Neural crest cell (in vitro differentiated cells): Measurements from ENCODE around the gene UNC5B. TPM values are rescaled to one million over a fixed set of nuclear protein-coding genes. Genes with fewer than 3 reads are reported as not detected.
A peak's percentile ranks its signal among the peaks of the same experiment; 100 is the strongest.

Experiments used
- DNase-seq: peaks from one replicate; pipeline ENCODE4 v3.0.0; 2021; ENCODE audit warnings: low read depth, mixed read lengths, low spot score
- H3K27ac Mint-ChIP-seq: one replicate; pipeline ENCODE4 v1.8.0; 2021; ENCODE audit warnings: mild to moderate bottlenecking, mixed read lengths; ENCODE audit not compliant: unreplicated experiment
- H3K27me3 Mint-ChIP-seq: 2 replicates; pipeline ENCODE4 v1.8.0; 2021; ENCODE audit warnings: low read depth, mild to moderate bottlenecking, mixed read lengths
- H3K36me3 Mint-ChIP-seq: 2 replicates; pipeline ENCODE4 v1.8.0; 2021; ENCODE audit warnings: low read depth, mild to moderate bottlenecking, mixed read lengths
- H3K4me1 Mint-ChIP-seq: 2 replicates; pipeline ENCODE4 v1.8.0; 2021; ENCODE audit warnings: mixed read lengths
- H3K4me3 Mint-ChIP-seq: one replicate; pipeline ENCODE4 v1.8.0; 2021; ENCODE audit warnings: mild to moderate bottlenecking, mixed read lengths
- H3K9me3 Mint-ChIP-seq: 2 replicates; pipeline ENCODE4 v1.8.0; 2021; ENCODE audit warnings: mixed read lengths
- total RNA-seq: library from RNA; stranded (reverse); gene quantifications from 2 replicates; pipeline ENCODE4 v1.2.1, GENCODE V29; 2021
- TF ChIP-seq, protein P1 (sequence below): fragments of 200-600 bp; sonication (generic); conservative IDR thresholded peaks from 2 replicates; pipeline ENCODE4 v1.5.0; 2021; ENCODE audit warnings: antibody characterized with exemption, mild to moderate bottlenecking

The UNC5B gene
- total RNA-seq, 1 donor from 2014 or later = 1.3 TPM

DNA sequence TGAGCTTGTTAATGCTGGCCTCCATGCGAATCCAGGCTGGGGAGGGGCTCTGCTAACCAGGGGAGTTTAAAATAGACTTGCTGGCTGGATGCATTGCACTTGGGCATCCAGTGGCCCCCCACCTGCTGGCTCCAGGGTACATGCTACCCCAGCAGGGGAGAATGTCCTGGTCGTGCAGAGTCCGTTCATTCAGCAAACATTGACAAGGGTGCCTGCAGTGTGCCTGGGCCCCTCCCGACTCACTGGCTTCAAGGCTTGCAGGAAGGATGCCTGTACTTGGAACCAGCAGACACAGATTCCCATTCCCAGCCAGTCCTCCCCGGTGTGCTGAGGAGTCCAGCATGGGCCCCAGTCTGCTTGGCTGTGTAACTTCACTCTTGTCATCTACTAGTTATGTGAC, 108.2 kb downstream of the UNC5B start:
- peak overlapping the region; percentile 97 for H3K4me3 Mint-ChIP-seq
- no peak overlapping the region for H3K27ac Mint-ChIP-seq
- DNase-seq = no peak
- no peaks in the 10 kb centered on the region for H3K9me3 Mint-ChIP-seq
- peaks cover 2% of the 10 kb centered on the region for H3K36me3 Mint-ChIP-seq
- peaks cover 3% of the 10 kb centered on the region for H3K27me3 Mint-ChIP-seq
- TF ChIP-seq, protein P1, sequence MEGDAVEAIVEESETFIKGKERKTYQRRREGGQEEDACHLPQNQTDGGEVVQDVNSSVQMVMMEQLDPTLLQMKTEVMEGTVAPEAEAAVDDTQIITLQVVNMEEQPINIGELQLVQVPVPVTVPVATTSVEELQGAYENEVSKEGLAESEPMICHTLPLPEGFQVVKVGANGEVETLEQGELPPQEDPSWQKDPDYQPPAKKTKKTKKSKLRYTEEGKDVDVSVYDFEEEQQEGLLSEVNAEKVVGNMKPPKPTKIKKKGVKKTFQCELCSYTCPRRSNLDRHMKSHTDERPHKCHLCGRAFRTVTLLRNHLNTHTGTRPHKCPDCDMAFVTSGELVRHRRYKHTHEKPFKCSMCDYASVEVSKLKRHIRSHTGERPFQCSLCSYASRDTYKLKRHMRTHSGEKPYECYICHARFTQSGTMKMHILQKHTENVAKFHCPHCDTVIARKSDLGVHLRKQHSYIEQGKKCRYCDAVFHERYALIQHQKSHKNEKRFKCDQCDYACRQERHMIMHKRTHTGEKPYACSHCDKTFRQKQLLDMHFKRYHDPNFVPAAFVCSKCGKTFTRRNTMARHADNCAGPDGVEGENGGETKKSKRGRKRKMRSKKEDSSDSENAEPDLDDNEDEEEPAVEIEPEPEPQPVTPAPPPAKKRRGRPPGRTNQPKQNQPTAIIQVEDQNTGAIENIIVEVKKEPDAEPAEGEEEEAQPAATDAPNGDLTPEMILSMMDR = no peak
- H3K4me1 Mint-ChIP-seq = peaks cover 20% of the 10 kb centered on the region

GRCh38 chr10:71321386-71321785, 109.0 kb downstream of the UNC5B start:
- H3K27ac Mint-ChIP-seq = no peak overlapping the region

DNA sequence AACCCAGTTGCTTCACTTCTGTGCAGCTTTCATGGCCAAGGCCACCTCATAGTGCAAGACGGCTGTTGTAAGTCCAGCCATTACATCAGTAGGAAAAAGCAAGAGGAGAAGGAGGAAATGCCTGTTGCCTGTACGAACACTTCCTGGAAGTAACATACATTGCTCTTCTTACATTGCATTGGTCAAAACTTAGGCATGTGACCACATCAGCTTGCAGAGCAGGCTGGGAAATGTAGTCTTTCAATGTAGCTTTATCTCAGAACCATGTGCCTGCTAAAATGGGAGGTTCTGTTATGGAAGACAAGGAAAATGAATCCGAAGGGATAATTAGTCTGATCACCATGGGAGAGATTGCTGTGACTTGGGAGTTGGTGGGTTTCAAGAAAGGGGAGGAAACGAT, 111.0 kb downstream of the UNC5B start:
- peak overlapping the region; percentile 17 for H3K4me3 Mint-ChIP-seq
- TF ChIP-seq, protein P1 = no peak
- H3K4me1 Mint-ChIP-seq = peaks cover 8% of the 10 kb centered on the region
- no peaks in the 10 kb centered on the region for H3K27me3 Mint-ChIP-seq
- H3K27ac Mint-ChIP-seq = peak overlapping the region; percentile 8
- no peaks in the 10 kb centered on the region for H3K9me3 Mint-ChIP-seq
- peaks cover 2% of the 10 kb centered on the region for H3K36me3 Mint-ChIP-seq
- no peak for DNase-seq

More at GRCh38 chr10:71321386-71321785, 109.0 kb downstream of the UNC5B start:
- Mint-ChIP-seq H3K4me1 (peaks cover 20% of the 10 kb centered on the region), H3K4me3 (no peak overlapping the region), H3K9me3 (no peaks in the 10 kb centered on the region), H3K36me3 (peaks cover 2% of the 10 kb centered on the region), H3K27me3 (peaks cover 3% of the 10 kb centered on the region)
- no peak for DNase-seq
- TF ChIP-seq, protein P1 = no peak

DNA sequence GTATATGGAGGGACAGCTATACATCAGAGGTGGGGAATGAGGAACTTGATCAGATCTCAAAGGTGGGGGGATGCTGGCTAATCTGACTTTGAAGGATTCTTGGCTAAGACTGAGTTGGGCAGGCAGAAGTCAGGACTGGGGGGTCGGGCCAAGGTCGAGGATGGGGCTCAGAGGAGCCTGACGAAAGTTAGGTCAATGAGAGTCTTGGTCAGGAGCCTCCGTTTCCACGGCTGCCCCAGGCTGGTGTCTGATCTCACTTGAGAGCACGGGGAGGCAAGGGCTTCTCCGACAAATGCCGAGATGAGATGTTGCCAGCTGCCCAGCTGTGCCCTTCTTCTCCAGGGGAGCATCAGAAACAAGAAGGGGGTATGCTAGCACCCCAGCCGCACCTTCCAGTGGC, 112.4 kb downstream of the UNC5B start:
- no peak overlapping the region for H3K4me3 Mint-ChIP-seq
- peak overlapping the region; percentile 35 for H3K27ac Mint-ChIP-seq
- DNase-seq = no peak
- TF ChIP-seq, protein P1 = no peak
- no peaks in the 10 kb centered on the region for H3K27me3 Mint-ChIP-seq
- H3K9me3 Mint-ChIP-seq = no peaks in the 10 kb centered on the region
- H3K4me1 Mint-ChIP-seq = peaks cover 3% of the 10 kb centered on the region
- H3K36me3 Mint-ChIP-seq = peaks cover 2% of the 10 kb centered on the region

DNA sequence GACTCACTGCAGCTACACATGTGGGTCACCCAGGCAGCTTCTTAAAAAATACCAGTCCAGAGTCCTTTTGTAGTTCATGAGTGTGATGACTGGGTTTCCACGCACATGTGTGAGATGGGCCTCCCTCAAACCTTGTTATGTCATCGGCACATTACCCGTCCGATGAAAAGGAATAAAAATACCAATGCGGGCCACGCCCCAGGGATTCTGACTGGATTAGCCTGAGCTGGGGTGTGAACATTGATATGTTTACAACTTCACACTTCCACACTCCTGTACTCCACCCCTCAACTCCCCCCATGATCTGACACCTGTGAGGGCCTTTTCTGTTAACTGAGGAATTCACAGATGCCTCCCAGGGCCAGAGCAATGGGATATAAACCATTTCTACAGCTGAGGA, 112.9 kb downstream of the UNC5B start:
- no peaks in the 10 kb centered on the region for H3K4me1 Mint-ChIP-seq
- H3K27me3 Mint-ChIP-seq = no peaks in the 10 kb centered on the region
- no peak overlapping the region for H3K4me3 Mint-ChIP-seq
- TF ChIP-seq, protein P1 = no peak
- H3K9me3 Mint-ChIP-seq = no peaks in the 10 kb centered on the region
- H3K36me3 Mint-ChIP-seq = peaks cover 2% of the 10 kb centered on the region
- H3K27ac Mint-ChIP-seq = no peak overlapping the region
- DNase-seq = no peak

DNA sequence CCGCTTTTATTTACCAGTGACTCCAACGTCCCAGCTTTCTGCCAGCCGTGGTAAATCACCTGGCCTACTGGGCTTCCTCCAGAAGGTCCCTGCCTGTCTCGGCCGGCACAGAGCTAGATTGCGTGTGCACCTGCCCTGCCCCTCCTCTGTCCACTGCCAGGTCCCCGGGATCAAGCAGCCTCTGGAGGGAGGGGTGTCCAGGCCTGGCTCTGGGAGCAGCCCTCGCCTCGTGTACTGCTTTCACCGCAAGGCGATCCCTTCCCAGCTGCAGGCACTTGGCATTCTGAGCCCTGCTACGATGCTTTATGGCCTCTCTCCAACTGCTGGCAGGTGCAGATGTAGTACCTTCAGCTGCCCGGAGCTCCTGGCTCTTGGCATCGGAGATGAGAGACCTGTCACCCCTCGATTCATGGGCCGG, 114.1 kb downstream of the UNC5B start:
- no peak overlapping the region for H3K27ac Mint-ChIP-seq
- no peaks in the 10 kb centered on the region for H3K4me1 Mint-ChIP-seq
- no peak overlapping the region for H3K4me3 Mint-ChIP-seq
- H3K27me3 Mint-ChIP-seq = no peaks in the 10 kb centered on the region
- no peaks in the 10 kb centered on the region for H3K9me3 Mint-ChIP-seq
- TF ChIP-seq, protein P1 = no peak
- peaks cover 2% of the 10 kb centered on the region for H3K36me3 Mint-ChIP-seq
- no peak for DNase-seq
